WERI-Rb-1 (cell line): Measurements from ENCODE around the gene ALDH4A1.

Source experiments
- DNase-seq: peaks from one replicate; pipeline ENCODE4 v3.0.0-alpha.2; 2020
- H3K27ac ChIP-seq: fragments of 250-450 bp; sonication (Bioruptor Pico); 2 replicates; pipeline ENCODE4 v1.5.1; 2020; ENCODE audit warnings: mild to moderate bottlenecking, moderate library complexity
- H3K27me3 ChIP-seq: fragments of 250-450 bp; sonication (Bioruptor Pico); 2 replicates; pipeline ENCODE4 v1.5.1; 2021; ENCODE audit warnings: mild to moderate bottlenecking, low read depth, moderate library complexity; ENCODE audit not compliant: insufficient read depth, severe bottlenecking
- H3K36me3 ChIP-seq: fragments of 250-450 bp; sonication (Bioruptor Pico); 2 replicates; pipeline ENCODE4 v1.5.1; 2020; ENCODE audit warnings: mild to moderate bottlenecking, moderate library complexity
- H3K4me3 ChIP-seq: 2 replicates; pipeline ENCODE4 v1.5.1; 2011; ENCODE audit warnings: low read depth, mild to moderate bottlenecking, control low read depth, low read length
- H3K9me3 ChIP-seq: fragments of 250-450 bp; sonication (Bioruptor Pico); 2 replicates; pipeline ENCODE4 v1.5.1; 2021; ENCODE audit warnings: mild to moderate bottlenecking, moderate library complexity; ENCODE audit not compliant: severe bottlenecking
- CTCF ChIP-seq: IDR thresholded peaks from 2 replicates; pipeline ENCODE4 v1.5.1; 2011; ENCODE audit warnings: low read depth, mild to moderate bottlenecking, control low read depth, inconsistent platforms, low read length

ALDH4A1 gene

GRCh38 chr1:18922319-18922726, 20.0 kb upstream of the ALDH4A1 start:
- Histone ChIP-seq H3K27ac (peak overlapping the region; percentile 79), H3K4me3 (no peak overlapping the region), H3K36me3 (peaks cover 8% of the 10 kb centered on the region), H3K27me3 (no peaks in the 10 kb centered on the region), H3K9me3 (no peaks in the 10 kb centered on the region)
- DNase-seq, result peak; percentile 33
- no peak for TF ChIP-seq CTCF

- peak overlapping the region; percentile 79 for H3K27ac ChIP-seq
- no peaks in the 10 kb centered on the region for H3K9me3 ChIP-seq
- no peak for DNase-seq
- H3K4me3 ChIP-seq, result no peak overlapping the region
- H3K27me3 ChIP-seq, result no peaks in the 10 kb centered on the region
- H3K36me3 ChIP-seq, result peaks cover 8% of the 10 kb centered on the region
- TF ChIP-seq CTCF, result 0 out of 2 replicates have a peak, but pooled peaks have one; percentile 1
Measured at GRCh38 chr1:18921516-18922251, 19.3 kb upstream of the ALDH4A1 start.

GRCh38 chr1:18920931-18921330, 18.6 kb upstream of the ALDH4A1 start:
- DNase-seq, result no peak
- Histone ChIP-seq H3K9me3 (no peaks in the 10 kb centered on the region), H3K27ac (no peak overlapping the region), H3K4me3 (no peak overlapping the region), H3K27me3 (no peaks in the 10 kb centered on the region), H3K36me3 (peaks cover 9% of the 10 kb centered on the region)
- TF ChIP-seq CTCF, result no peak

GRCh38 chr1:18919956-18920355, 17.6 kb upstream of the ALDH4A1 start:
- H3K27ac ChIP-seq, result peak overlapping the region; percentile 89
- TF ChIP-seq CTCF, result no peak

GRCh38 chr1:18919197-18919905, 17.0 kb upstream of the ALDH4A1 start:
- no peak for TF ChIP-seq CTCF
- Histone ChIP-seq H3K9me3 (no peaks in the 10 kb centered on the region), H3K4me3 (peak overlapping the region; percentile 0; the same call in 1 of the 2 replicates), H3K36me3 (peaks cover 20% of the 10 kb centered on the region), H3K27ac (peak overlapping the region; percentile 89), H3K27me3 (no peaks in the 10 kb centered on the region)
- peak; percentile 92 for DNase-seq

More at GRCh38 chr1:18919956-18920355, 17.6 kb upstream of the ALDH4A1 start:
- Histone ChIP-seq H3K27me3 (no peaks in the 10 kb centered on the region), H3K9me3 (no peaks in the 10 kb centered on the region), H3K36me3 (peaks cover 19% of the 10 kb centered on the region), H3K4me3 (peak overlapping the region; percentile 0; the same call in 1 of the 2 replicates)
- no peak for DNase-seq
